Nephron (organoid): ENCODE measurements around the gene STK32C.

ENCODE experiments used
- H3K27ac Mint-ChIP-seq, 3 experiments: 2 replicates each; pipeline ENCODE4 v1.8.0; 2020; ENCODE audit warnings: mixed read lengths in 3 of 3, mild to moderate bottlenecking in 2 of 3, moderate library complexity in 1 of 3
- H3K27me3 Mint-ChIP-seq: 2 replicates; pipeline ENCODE4 v1.8.0; 2021; ENCODE audit warnings: low read depth, mild to moderate bottlenecking, moderate library complexity, mixed read lengths
- H3K36me3 Mint-ChIP-seq: 2 replicates; pipeline ENCODE4 v1.8.0; 2020; ENCODE audit warnings: low read depth, mixed read lengths
- H3K4me1 Mint-ChIP-seq: 2 replicates; pipeline ENCODE4 v1.8.0; 2020; ENCODE audit warnings: mixed read lengths
- H3K4me3 Mint-ChIP-seq, 3 experiments: 2 replicates each; pipeline ENCODE4 v1.8.0; 2020; ENCODE audit warnings: mild to moderate bottlenecking in 3 of 3, mixed read lengths in 3 of 3, moderate library complexity in 2 of 3
- H3K9me3 Mint-ChIP-seq: 2 replicates; pipeline ENCODE4 v1.8.0; 2020; ENCODE audit warnings: mixed read lengths
- TF ChIP-seq, protein P1 (sequence below), 3 experiments: fragments of 200-600 bp; sonication (generic); IDR thresholded peaks; one replicate each; pipeline ENCODE4 v1.5.0; 2021; ENCODE audit warnings: antibody characterized with exemption in 3 of 3; ENCODE audit not compliant: unreplicated experiment in 3 of 3

Gene STK32C

DNA sequence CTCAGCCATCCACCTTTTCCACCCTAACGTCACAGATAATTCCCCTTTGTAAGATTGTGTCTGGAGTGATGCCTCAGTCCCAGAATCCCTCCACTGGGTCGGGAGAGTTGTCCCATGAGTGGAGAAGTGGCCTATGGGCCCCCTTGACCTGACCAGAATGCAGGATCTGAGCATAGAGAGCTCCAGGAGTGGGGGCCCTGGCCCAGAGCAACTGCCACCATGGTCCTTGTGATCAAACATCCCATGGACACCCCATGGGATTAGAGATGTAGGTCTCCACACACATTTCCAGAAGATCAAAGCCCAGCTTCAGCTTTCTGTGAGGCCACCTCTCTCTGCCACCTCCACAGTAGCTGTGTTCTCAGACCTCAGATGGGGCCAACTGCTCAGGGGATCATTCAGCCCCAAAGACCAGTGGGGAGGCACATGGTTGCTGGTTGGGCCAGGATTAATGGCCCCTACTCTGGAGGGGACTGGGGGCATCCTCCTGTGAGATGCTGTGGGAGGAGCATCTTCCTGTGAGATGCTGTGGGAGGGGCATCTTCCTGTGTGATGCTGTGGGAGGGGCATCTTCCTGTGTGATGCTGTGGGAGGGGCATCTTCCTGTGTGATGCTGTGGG lies 149.5 kb downstream of the STK32C start:
- Mint-ChIP-seq H3K9me3 (no peaks in the 10 kb centered on the region), H3K4me1 (peaks cover 7% of the 10 kb centered on the region), H3K27ac (no peak overlapping the region), H3K4me3 (no peak overlapping the region), H3K27me3 (peaks cover 15% of the 10 kb centered on the region), H3K36me3 (no peaks in the 10 kb centered on the region)
- TF ChIP-seq, protein P1, sequence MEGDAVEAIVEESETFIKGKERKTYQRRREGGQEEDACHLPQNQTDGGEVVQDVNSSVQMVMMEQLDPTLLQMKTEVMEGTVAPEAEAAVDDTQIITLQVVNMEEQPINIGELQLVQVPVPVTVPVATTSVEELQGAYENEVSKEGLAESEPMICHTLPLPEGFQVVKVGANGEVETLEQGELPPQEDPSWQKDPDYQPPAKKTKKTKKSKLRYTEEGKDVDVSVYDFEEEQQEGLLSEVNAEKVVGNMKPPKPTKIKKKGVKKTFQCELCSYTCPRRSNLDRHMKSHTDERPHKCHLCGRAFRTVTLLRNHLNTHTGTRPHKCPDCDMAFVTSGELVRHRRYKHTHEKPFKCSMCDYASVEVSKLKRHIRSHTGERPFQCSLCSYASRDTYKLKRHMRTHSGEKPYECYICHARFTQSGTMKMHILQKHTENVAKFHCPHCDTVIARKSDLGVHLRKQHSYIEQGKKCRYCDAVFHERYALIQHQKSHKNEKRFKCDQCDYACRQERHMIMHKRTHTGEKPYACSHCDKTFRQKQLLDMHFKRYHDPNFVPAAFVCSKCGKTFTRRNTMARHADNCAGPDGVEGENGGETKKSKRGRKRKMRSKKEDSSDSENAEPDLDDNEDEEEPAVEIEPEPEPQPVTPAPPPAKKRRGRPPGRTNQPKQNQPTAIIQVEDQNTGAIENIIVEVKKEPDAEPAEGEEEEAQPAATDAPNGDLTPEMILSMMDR (IDR thresholded peaks at IDR 0.05; ENCODE audit: unreplicated experiment in 3 of 3), result no peak
